AG10803 (cell line): ENCODE measurements around the gene PKMYT1.

Experiments
- DNase-seq: peaks from one replicate; pipeline ENCODE4 v3.0.0; 2010; ENCODE audit warnings: low read depth
- H3K4me3 ChIP-seq: 2 replicates; pipeline ENCODE4 v1.5.1; 2011; ENCODE audit warnings: mild to moderate bottlenecking, low read length, control low read depth
- CTCF ChIP-seq: conservative IDR thresholded peaks from 2 replicates; pipeline ENCODE4 v1.5.1; 2011; ENCODE audit warnings: mild to moderate bottlenecking, low read length, control low read depth, inconsistent platforms

PKMYT1 gene

GRCh38 chr16:2976673-2977072 lies 3.6 kb downstream of the PKMYT1 start:
- no peak overlapping the region for H3K4me3 ChIP-seq
- no peak for DNase-seq
- no peak for TF ChIP-seq CTCF

DNA sequence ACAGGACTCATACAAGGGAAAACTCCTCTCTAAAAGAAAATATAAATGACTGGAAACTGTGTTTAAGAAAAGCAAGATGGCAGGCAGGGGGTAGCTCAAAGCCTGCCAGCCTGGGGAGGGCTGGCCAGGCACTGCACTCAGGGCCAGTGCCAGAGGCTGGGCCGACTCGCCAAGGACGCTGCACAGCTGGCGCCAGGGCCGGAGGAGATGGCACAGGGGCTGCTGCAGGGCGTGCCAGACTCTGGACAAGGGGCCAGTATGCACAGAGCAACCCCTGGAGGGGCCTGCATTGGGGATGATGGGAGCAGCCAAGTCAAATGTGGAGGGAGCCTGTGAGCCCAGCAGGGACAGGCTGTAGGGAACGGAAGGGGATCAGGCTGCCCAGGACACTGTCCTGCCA lies 4.0 kb downstream of the PKMYT1 start:
- TF ChIP-seq CTCF, result no peak
- no peak overlapping the region for H3K4me3 ChIP-seq
- no peak for DNase-seq

DNA sequence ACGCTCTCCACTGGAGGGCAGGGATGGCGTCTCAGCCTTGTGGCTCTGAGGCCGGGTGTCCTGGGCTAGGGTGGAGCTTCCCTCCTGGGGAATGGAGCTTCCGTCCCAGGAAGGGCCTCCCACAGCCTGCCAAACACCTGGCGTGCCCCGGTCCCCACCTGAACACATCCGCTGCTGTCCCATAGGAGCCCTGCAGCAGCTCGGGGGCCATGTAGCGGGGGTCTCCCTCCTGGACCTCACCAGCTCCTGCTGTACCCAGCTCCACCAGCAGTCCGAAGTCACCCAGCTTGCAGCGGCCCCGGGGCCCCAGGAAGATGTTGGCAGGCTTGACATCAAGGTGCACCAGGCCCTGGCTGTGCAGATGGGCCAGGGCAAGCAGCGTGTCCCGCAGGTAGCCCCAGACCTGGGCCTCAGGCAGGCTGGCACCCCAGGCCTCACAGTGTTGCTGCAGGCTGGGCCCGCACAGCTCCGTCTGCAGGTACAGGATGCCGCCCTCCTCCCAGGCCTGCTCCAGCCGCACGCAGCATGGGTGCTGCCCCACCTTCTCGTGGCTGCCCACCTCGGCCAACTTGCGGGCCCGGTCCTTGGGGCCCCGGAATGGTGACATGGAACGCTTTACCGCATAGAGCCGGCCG lies 5.0 kb downstream of the PKMYT1 start:
- no peak for TF ChIP-seq CTCF
- no peak overlapping the region for H3K4me3 ChIP-seq
- no peak for DNase-seq

DNA sequence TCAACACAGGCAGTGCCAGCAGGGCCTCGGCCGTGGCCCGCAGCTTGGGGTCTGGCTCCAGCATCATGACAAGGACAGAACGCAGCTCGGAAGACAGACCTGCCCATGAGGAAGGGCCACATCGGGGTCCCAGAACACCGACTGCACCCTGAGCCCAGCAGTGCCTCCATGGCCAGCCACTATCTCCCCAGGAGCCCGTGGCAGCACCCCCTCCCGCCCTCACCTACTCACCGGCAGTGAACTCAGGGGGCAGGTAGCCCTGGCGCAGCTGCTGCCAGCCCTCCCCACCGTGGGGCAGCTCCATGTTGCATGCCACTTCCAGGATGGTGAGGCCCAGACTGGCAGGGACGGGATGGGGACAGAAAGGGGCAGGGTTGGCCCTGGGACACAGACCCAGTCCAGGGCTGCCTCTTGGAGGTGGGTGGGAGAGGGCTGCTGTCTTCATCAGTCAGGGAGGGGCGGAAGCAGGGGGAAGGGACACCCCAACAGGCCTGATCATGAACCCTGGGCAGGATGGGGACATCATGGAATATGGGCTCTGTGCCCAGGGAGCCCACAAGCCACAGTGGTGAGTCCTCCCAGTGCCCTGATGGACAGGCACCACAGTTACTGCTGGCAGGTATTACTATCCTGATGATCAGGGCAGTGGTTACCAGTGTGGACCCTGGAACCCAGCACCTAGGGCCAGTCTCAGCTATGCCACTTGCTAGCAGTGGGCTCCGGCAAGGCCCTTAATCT lies 5.8 kb downstream of the PKMYT1 start:
- no peak overlapping the region for H3K4me3 ChIP-seq
- TF ChIP-seq CTCF, result no peak
- no peak for DNase-seq

- TF ChIP-seq CTCF, result no peak
- no peak for DNase-seq
- H3K4me3 ChIP-seq, result no peak overlapping the region
These were observed 6.5 kb downstream of the PKMYT1 start for GRCh38 chr16:2973605-2974318.

DNA sequence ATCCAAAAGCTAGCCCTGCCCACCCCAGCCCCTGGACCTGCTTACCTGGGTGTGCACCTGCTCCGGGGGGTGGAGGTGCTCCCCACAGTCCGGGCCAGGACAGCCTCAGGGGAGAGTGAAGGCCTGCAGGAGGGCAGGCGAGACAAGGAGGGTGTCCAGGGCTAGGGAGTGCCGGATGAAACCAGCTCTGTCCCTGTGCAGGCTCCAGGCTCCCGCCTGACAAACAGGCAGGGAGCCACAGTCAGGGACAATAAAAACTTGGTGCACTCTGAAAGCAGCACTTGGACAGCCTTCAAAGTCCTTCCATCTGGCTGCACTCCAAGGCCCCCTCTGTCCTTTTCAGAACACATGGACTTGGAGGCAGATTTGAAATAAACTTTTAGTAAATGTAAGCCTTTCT lies 7.2 kb downstream of the PKMYT1 start:
- DNase-seq, result no peak
- no peak for TF ChIP-seq CTCF
- no peak overlapping the region for H3K4me3 ChIP-seq
